OCI-LY1 (cell line): ENCODE data around the gene LDLRAD3.
"Not testable (repeated sequence)": the region's sequence is repeated elsewhere in the genome, so short reads cannot be mapped to it uniquely, and the experiment has no call there.

Experiments
- H2AFZ ChIP-seq: fragments of 200-600 bp; sonication (generic), shearing (Covaris generic); 2 replicates; pipeline ENCODE4 v1.6.0; 2014; ENCODE audit warnings: antibody characterized with exemption, mild to moderate bottlenecking, low read length
- H3F3A ChIP-seq: fragments of 200-600 bp; sonication (generic), shearing (Covaris generic); 2 replicates; pipeline ENCODE4 v1.6.0; 2014; ENCODE audit warnings: mild to moderate bottlenecking, antibody characterized with exemption, low read length, moderate library complexity; ENCODE audit not compliant: insufficient read depth
- H3K27ac ChIP-seq: fragments of 200-600 bp; sonication (generic); 2 replicates; pipeline ENCODE4 v1.5.1; 2014; ENCODE audit warnings: low read length, mixed run types, mild to moderate bottlenecking, low read depth; ENCODE audit not compliant: poor library complexity, severe bottlenecking
- H3K27me3 ChIP-seq: fragments of 200-600 bp; sonication (generic); 2 replicates; pipeline ENCODE4 v1.6.0; 2014; ENCODE audit warnings: antibody characterized with exemption, mild to moderate bottlenecking, low read length, moderate library complexity; ENCODE audit not compliant: insufficient read depth
- H3K36me3 ChIP-seq: fragments of 200-600 bp; sonication (generic); 2 replicates; pipeline ENCODE4 v1.6.1; 2014; ENCODE audit warnings: mild to moderate bottlenecking, antibody characterized with exemption, low read length, moderate library complexity, mixed read lengths; ENCODE audit not compliant: insufficient read depth
- H3K4me1 ChIP-seq: fragments of 200-600 bp; sonication (generic); 2 replicates; pipeline ENCODE4 v1.5.1; 2014; ENCODE audit warnings: mild to moderate bottlenecking, low read length, moderate library complexity; ENCODE audit not compliant: insufficient read depth, severe bottlenecking
- H3K4me2 ChIP-seq: fragments of 200-600 bp; sonication (generic), shearing (Covaris generic); 2 replicates; pipeline ENCODE4 v1.6.1; 2014; ENCODE audit warnings: low read length
- H3K4me3 ChIP-seq: fragments of 200-600 bp; sonication (generic); 2 replicates; pipeline ENCODE4 v1.5.1; 2014; ENCODE audit warnings: low read length, low read depth, mild to moderate bottlenecking, mixed read lengths; ENCODE audit not compliant: poor library complexity, severe bottlenecking
- H3K79me2 ChIP-seq: fragments of 200-600 bp; shearing (Covaris generic); 2 replicates; pipeline ENCODE4 v1.6.1; 2016; ENCODE audit warnings: mixed run types, low read length, mixed read lengths; ENCODE audit not compliant: insufficient read depth
- H3K9ac ChIP-seq: fragments of 200-600 bp; sonication (generic), shearing (Covaris generic); 2 replicates; pipeline ENCODE4 v1.6.1; 2014; ENCODE audit warnings: mild to moderate bottlenecking, low read length, mixed read lengths
- H3K9me2 ChIP-seq: fragments of 200-600 bp; sonication (generic), shearing (Covaris generic); 2 replicates; pipeline ENCODE4 v1.6.1; 2014; ENCODE audit warnings: low read depth, mild to moderate bottlenecking, low read length, mixed read lengths
- H3K9me3 ChIP-seq: fragments of 200-600 bp; shearing (Covaris generic); 2 replicates; pipeline ENCODE4 v1.6.1; 2014; ENCODE audit warnings: low read length, mixed read lengths
- H4K20me1 ChIP-seq: fragments of 200-600 bp; sonication (generic), shearing (Covaris generic); 2 replicates; pipeline ENCODE4 v1.6.0; 2016; ENCODE audit warnings: mild to moderate bottlenecking, low read length; ENCODE audit not compliant: insufficient read depth
- EZH2 ChIP-seq: fragments of 200-600 bp; sonication (generic), shearing (Covaris generic); IDR thresholded peaks from 2 replicates; pipeline ENCODE4 v1.8.0; 2017; ENCODE audit warnings: borderline replicate concordance, mixed run types, mild to moderate bottlenecking, antibody characterized with exemption, low read length, moderate library complexity, mixed read lengths
- TF ChIP-seq, protein P1 (sequence below): fragments of 200-600 bp; sonication (generic), shearing (Covaris generic); IDR thresholded peaks from 2 replicates; pipeline ENCODE4 v1.5.1; 2017; ENCODE audit warnings: mild to moderate bottlenecking, antibody characterized with exemption, low read length, moderate library complexity, mixed read lengths

The LDLRAD3 gene

GRCh38 chr11:36187622-36188021 lies 243.8 kb downstream of the LDLRAD3 start:
- H3K27ac ChIP-seq, result no peak overlapping the region
- H3K36me3 ChIP-seq, result no peaks in the 10 kb centered on the region
- H3K4me1 ChIP-seq, result no peaks in the 10 kb centered on the region
- H3F3A ChIP-seq, result no peaks in the 10 kb centered on the region
- H3K4me2 ChIP-seq, result no peak overlapping the region
- no peaks in the 10 kb centered on the region for H4K20me1 ChIP-seq
- no peak overlapping the region for H3K4me3 ChIP-seq
- no peaks in the 10 kb centered on the region for H3K27me3 ChIP-seq
- TF ChIP-seq, protein P1, sequence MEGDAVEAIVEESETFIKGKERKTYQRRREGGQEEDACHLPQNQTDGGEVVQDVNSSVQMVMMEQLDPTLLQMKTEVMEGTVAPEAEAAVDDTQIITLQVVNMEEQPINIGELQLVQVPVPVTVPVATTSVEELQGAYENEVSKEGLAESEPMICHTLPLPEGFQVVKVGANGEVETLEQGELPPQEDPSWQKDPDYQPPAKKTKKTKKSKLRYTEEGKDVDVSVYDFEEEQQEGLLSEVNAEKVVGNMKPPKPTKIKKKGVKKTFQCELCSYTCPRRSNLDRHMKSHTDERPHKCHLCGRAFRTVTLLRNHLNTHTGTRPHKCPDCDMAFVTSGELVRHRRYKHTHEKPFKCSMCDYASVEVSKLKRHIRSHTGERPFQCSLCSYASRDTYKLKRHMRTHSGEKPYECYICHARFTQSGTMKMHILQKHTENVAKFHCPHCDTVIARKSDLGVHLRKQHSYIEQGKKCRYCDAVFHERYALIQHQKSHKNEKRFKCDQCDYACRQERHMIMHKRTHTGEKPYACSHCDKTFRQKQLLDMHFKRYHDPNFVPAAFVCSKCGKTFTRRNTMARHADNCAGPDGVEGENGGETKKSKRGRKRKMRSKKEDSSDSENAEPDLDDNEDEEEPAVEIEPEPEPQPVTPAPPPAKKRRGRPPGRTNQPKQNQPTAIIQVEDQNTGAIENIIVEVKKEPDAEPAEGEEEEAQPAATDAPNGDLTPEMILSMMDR, result no peak
- TF ChIP-seq EZH2, result no peak
- no peaks in the 10 kb centered on the region for H3K79me2 ChIP-seq
- no peaks in the 10 kb centered on the region for H3K9me2 ChIP-seq
- no peaks in the 10 kb centered on the region for H3K9me3 ChIP-seq
- H3K9ac ChIP-seq, result no peak overlapping the region
- no peak overlapping the region for H2AFZ ChIP-seq

DNA sequence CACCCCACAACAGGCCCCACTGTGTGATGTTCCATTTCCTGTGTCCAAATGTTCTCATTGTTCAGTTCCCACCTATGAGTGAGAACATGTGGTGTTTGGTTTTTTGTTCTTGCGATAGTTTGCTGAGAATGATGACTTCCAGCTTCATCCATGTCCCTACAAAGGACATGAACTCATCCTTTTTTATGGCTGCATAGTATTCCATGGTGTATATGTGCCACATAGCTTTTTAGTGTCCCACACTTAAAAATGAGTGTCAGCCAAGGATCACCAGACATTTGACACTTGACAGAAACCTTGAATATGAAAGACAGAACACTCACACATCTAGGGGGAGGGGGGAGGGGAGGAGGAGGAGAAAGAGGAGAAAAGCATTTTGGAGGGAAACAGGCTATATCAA lies 245.9 kb downstream of the LDLRAD3 start:
- H3F3A ChIP-seq, H3K79me2 ChIP-seq, H3K27ac ChIP-seq, H3K9me2 ChIP-seq, H3K4me2 ChIP-seq, H3K27me3 ChIP-seq, H4K20me1 ChIP-seq, H3K36me3 ChIP-seq, H3K4me3 ChIP-seq, H3K4me1 ChIP-seq, H3K9ac ChIP-seq, H2AFZ ChIP-seq, H3K9me3 ChIP-seq: not testable (repeated sequence)

- TF ChIP-seq EZH2, result no peak
- TF ChIP-seq, protein P1, result no peak
- no peaks in the 10 kb centered on the region for H4K20me1 ChIP-seq
- no peaks in the 10 kb centered on the region for H3F3A ChIP-seq
- H3K4me3 ChIP-seq, result no peak overlapping the region
- H2AFZ ChIP-seq, result no peak overlapping the region
- no peaks in the 10 kb centered on the region for H3K9me2 ChIP-seq
- H3K36me3 ChIP-seq, result no peaks in the 10 kb centered on the region
- no peak overlapping the region for H3K9ac ChIP-seq
- H3K79me2 ChIP-seq, result no peaks in the 10 kb centered on the region
- H3K4me2 ChIP-seq, result no peak overlapping the region
- H3K9me3 ChIP-seq, result no peaks in the 10 kb centered on the region
- H3K4me1 ChIP-seq, result no peaks in the 10 kb centered on the region
- H3K27ac ChIP-seq, result no peak overlapping the region
- H3K27me3 ChIP-seq, result no peaks in the 10 kb centered on the region
Measured at GRCh38 chr11:36191941-36192340, 248.1 kb downstream of the LDLRAD3 start.

GRCh38 chr11:36192425-36193289 lies 248.8 kb downstream of the LDLRAD3 start:
- H3K4me1 ChIP-seq, result no peaks in the 10 kb centered on the region
- H2AFZ ChIP-seq, result no peak overlapping the region
- H3K27me3 ChIP-seq, result no peaks in the 10 kb centered on the region
- H3K36me3 ChIP-seq, result no peaks in the 10 kb centered on the region
- H3F3A ChIP-seq, result no peaks in the 10 kb centered on the region
- no peaks in the 10 kb centered on the region for H3K9me3 ChIP-seq
- no peak for TF ChIP-seq EZH2
- TF ChIP-seq, protein P1, result no peak
- H3K9me2 ChIP-seq, result no peaks in the 10 kb centered on the region
- no peak overlapping the region for H3K9ac ChIP-seq
- H3K27ac ChIP-seq, result no peak overlapping the region
- no peaks in the 10 kb centered on the region for H3K79me2 ChIP-seq
- H3K4me2 ChIP-seq, result no peak overlapping the region
- H3K4me3 ChIP-seq, result no peak overlapping the region
- no peaks in the 10 kb centered on the region for H4K20me1 ChIP-seq
